AG09309 (cell line): ENCODE results near the gene LRP1.

Source experiments
- DNase-seq: peaks from one replicate; pipeline ENCODE4 v3.0.0-alpha.2; 2010; ENCODE audit warnings: low read depth
- H3K4me3 ChIP-seq: 2 replicates; pipeline ENCODE4 v1.5.1; 2011; ENCODE audit warnings: mild to moderate bottlenecking, low read depth, low read length, moderate library complexity; ENCODE audit not compliant: control insufficient read depth
- TF ChIP-seq, protein P1 (sequence below): IDR thresholded peaks from 2 replicates; pipeline ENCODE4 v1.5.1; 2011; ENCODE audit warnings: mild to moderate bottlenecking, low read depth, low read length, inconsistent platforms; ENCODE audit not compliant: insufficient read depth, control insufficient read depth; ENCODE audit errors: missing control alignments

Gene LRP1

DNA sequence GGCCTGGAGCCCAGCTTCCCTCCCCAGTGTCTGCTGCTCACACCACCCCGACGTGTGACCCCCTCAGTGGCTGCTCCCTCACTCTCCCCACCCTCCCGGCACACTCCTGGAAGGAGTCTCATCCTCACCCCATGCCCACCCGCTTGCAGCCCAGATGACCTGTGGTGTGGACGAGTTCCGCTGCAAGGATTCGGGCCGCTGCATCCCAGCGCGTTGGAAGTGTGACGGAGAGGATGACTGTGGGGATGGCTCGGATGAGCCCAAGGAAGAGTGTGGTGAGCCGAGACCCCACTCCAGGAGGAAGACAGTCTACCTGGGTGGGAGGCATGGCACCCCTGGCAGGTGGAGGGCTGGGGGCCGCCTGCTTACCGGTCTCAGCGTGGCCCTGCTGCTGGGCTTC is 73.3 kb downstream of the LRP1 start:
- TF ChIP-seq, protein P1, sequence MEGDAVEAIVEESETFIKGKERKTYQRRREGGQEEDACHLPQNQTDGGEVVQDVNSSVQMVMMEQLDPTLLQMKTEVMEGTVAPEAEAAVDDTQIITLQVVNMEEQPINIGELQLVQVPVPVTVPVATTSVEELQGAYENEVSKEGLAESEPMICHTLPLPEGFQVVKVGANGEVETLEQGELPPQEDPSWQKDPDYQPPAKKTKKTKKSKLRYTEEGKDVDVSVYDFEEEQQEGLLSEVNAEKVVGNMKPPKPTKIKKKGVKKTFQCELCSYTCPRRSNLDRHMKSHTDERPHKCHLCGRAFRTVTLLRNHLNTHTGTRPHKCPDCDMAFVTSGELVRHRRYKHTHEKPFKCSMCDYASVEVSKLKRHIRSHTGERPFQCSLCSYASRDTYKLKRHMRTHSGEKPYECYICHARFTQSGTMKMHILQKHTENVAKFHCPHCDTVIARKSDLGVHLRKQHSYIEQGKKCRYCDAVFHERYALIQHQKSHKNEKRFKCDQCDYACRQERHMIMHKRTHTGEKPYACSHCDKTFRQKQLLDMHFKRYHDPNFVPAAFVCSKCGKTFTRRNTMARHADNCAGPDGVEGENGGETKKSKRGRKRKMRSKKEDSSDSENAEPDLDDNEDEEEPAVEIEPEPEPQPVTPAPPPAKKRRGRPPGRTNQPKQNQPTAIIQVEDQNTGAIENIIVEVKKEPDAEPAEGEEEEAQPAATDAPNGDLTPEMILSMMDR = no peak

DNA sequence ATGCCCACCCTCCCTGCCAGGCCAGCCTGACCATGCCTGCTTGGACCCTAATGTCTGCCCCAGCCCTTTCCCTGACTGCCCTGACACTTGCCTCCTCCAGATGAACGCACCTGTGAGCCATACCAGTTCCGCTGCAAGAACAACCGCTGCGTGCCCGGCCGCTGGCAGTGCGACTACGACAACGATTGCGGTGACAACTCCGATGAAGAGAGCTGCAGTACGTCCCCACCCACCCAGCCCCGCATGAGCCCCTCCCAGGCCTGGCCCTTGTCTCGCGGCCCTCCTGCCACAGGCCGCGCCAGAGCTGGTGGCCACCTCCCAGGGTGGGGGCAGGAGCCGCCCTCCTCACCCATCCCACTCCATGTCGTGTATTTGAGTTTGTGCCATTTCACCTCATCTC is 74.0 kb downstream of the LRP1 start:
- TF ChIP-seq, protein P1 = no peak
- no peak overlapping the region for H3K4me3 ChIP-seq
- DNase-seq = no peak

More for the DNA sequence above, 73.3 kb downstream of the LRP1 start:
- no peak overlapping the region for H3K4me3 ChIP-seq
- DNase-seq = no peak

DNA sequence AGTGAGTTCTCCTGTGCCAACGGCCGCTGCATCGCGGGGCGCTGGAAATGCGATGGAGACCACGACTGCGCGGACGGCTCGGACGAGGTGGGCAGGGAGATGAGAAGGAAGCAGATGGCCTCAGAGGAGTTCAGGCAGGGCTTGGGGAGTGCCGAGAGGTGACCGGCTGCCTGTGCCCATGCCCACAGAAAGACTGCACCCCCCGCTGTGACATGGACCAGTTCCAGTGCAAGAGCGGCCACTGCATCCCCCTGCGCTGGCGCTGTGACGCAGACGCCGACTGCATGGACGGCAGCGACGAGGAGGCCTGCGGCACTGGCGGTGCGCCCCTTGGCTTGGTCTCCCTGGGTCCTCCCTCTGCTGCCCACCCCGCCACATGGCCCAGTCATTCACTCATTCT is 74.9 kb downstream of the LRP1 start:
- no peak for DNase-seq
- TF ChIP-seq, protein P1 = no peak
- no peak overlapping the region for H3K4me3 ChIP-seq

DNA sequence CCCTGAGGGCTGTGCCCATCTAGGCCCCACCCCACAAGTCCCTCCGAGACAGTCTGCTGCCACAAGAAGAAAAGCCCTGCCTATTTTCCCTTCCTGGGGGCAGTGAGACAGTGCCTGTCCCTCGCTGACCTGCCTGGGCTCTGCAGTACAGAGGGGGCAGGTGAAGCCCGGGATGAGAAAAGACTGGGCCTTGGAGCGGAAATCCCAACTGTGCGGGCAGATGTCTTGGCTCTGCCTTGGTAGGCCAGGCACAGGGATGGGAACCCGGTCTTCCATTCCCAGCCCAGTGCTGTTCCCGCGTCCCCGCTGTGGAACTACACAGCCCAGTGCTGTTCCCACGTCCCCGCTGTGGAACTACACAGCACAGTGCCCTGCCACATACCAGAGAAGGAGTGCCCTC is 75.5 kb downstream of the LRP1 start:
- no peak for DNase-seq
- TF ChIP-seq, protein P1 = no peak
- H3K4me3 ChIP-seq = no peak overlapping the region

DNA sequence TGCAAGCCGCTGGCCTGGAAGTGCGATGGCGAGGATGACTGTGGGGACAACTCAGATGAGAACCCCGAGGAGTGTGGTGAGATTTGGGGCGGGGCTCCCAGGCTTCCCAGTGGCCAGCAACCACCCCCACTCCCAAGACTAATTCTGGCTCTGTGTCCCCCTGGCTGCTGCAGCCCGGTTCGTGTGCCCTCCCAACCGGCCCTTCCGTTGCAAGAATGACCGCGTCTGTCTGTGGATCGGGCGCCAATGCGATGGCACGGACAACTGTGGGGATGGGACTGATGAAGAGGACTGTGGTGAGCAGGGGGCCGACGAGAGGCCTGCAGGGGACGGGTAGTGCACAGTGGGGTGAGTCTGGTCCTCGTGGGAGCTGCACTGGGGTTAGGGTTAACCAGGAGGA is 76.2 kb downstream of the LRP1 start:
- TF ChIP-seq, protein P1 = no peak
- H3K4me3 ChIP-seq = no peak overlapping the region
- DNase-seq = no peak

DNA sequence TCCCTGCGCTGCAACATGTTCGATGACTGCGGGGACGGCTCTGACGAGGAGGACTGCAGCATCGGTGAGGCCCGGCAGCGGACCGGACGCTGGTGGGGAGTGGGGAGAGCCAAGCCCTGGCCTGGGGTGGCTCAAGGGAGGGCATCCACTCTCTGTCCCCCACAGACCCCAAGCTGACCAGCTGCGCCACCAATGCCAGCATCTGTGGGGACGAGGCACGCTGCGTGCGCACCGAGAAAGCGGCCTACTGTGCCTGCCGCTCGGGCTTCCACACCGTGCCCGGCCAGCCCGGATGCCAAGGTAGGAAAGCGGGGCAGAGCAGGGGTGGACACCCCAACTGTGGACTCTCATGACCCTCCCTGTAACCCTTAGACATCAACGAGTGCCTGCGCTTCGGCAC is 76.9 kb downstream of the LRP1 start:
- DNase-seq = no peak
- TF ChIP-seq, protein P1 = no peak
- no peak overlapping the region for H3K4me3 ChIP-seq

DNA sequence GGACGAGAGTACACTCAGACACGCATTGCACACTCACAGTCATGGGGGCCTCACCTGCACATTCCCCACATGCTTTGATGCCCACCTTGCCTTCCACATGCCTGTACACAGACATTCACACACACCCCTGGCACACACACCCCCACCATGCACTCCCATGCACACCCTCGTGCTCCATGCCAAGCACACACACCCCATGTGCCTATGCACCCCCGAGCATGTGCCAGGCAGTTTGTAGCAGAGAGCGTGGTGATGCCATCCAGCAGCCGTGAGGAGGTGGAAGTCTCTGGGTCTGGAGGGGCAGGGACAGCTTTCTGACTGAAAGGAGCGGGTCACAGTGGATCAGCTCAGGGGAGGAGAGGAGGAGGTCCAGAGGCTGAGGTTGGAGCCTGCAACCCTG is 77.6 kb downstream of the LRP1 start:
- H3K4me3 ChIP-seq = no peak overlapping the region
- DNase-seq = no peak
- TF ChIP-seq, protein P1 = no peak
